WERI-Rb-1 (cell line): ENCODE results near the gene CYP2B6.
"Not testable (repeated sequence)": the region's sequence is repeated elsewhere in the genome, so short reads cannot be mapped to it uniquely, and the experiment has no call there.

Source experiments
- DNase-seq: peaks from one replicate; pipeline ENCODE4 v3.0.0-alpha.2; 2020
- H3K27ac ChIP-seq: fragments of 250-450 bp; sonication (Bioruptor Pico); 2 replicates; pipeline ENCODE4 v1.5.1; 2020; ENCODE audit warnings: mild to moderate bottlenecking, moderate library complexity
- H3K27me3 ChIP-seq: fragments of 250-450 bp; sonication (Bioruptor Pico); 2 replicates; pipeline ENCODE4 v1.5.1; 2021; ENCODE audit warnings: mild to moderate bottlenecking, low read depth, moderate library complexity; ENCODE audit not compliant: insufficient read depth, severe bottlenecking
- H3K36me3 ChIP-seq: fragments of 250-450 bp; sonication (Bioruptor Pico); 2 replicates; pipeline ENCODE4 v1.5.1; 2020; ENCODE audit warnings: mild to moderate bottlenecking, moderate library complexity
- H3K4me3 ChIP-seq: 2 replicates; pipeline ENCODE4 v1.5.1; 2011; ENCODE audit warnings: low read depth, mild to moderate bottlenecking, control low read depth, low read length
- H3K9me3 ChIP-seq: fragments of 250-450 bp; sonication (Bioruptor Pico); 2 replicates; pipeline ENCODE4 v1.5.1; 2021; ENCODE audit warnings: mild to moderate bottlenecking, moderate library complexity; ENCODE audit not compliant: severe bottlenecking
- TF ChIP-seq, protein P1 (sequence below): IDR thresholded peaks from 2 replicates; pipeline ENCODE4 v1.5.1; 2011; ENCODE audit warnings: low read depth, mild to moderate bottlenecking, control low read depth, inconsistent platforms, low read length

The CYP2B6 gene

GRCh38 chr19:40976724-40977123, 14.4 kb upstream of the CYP2B6 start:
- TF ChIP-seq, protein P1, sequence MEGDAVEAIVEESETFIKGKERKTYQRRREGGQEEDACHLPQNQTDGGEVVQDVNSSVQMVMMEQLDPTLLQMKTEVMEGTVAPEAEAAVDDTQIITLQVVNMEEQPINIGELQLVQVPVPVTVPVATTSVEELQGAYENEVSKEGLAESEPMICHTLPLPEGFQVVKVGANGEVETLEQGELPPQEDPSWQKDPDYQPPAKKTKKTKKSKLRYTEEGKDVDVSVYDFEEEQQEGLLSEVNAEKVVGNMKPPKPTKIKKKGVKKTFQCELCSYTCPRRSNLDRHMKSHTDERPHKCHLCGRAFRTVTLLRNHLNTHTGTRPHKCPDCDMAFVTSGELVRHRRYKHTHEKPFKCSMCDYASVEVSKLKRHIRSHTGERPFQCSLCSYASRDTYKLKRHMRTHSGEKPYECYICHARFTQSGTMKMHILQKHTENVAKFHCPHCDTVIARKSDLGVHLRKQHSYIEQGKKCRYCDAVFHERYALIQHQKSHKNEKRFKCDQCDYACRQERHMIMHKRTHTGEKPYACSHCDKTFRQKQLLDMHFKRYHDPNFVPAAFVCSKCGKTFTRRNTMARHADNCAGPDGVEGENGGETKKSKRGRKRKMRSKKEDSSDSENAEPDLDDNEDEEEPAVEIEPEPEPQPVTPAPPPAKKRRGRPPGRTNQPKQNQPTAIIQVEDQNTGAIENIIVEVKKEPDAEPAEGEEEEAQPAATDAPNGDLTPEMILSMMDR: no peak
- DNase-seq: no peak
- no peak overlapping the region for H3K27ac ChIP-seq
- no peaks in the 10 kb centered on the region for H3K36me3 ChIP-seq
- H3K27me3 ChIP-seq: no peaks in the 10 kb centered on the region
- H3K4me3 ChIP-seq: no peak overlapping the region
- no peaks in the 10 kb centered on the region for H3K9me3 ChIP-seq

- not testable (repeated sequence) for H3K4me3 ChIP-seq, H3K27ac ChIP-seq, H3K27me3 ChIP-seq, H3K9me3 ChIP-seq, DNase-seq, H3K36me3 ChIP-seq
These were observed 11.3 kb upstream of the CYP2B6 start for GRCh38 chr19:40979759-40980158.

- not testable (repeated sequence) for DNase-seq, H3K4me3 ChIP-seq
These were observed 10.2 kb upstream of the CYP2B6 start for GRCh38 chr19:40980743-40981442.

GRCh38 chr19:40981591-40981990, 9.5 kb upstream of the CYP2B6 start:
- no peak overlapping the region for H3K27ac ChIP-seq
- no peaks in the 10 kb centered on the region for H3K36me3 ChIP-seq
- DNase-seq: no peak
- H3K4me3 ChIP-seq: no peak overlapping the region
- TF ChIP-seq, protein P1: no peak
- H3K9me3 ChIP-seq: no peaks in the 10 kb centered on the region
- no peaks in the 10 kb centered on the region for H3K27me3 ChIP-seq

More at GRCh38 chr19:40980743-40981442, 10.2 kb upstream of the CYP2B6 start:
- not testable (repeated sequence) for H3K27ac ChIP-seq, H3K27me3 ChIP-seq, H3K36me3 ChIP-seq, H3K9me3 ChIP-seq

DNA sequence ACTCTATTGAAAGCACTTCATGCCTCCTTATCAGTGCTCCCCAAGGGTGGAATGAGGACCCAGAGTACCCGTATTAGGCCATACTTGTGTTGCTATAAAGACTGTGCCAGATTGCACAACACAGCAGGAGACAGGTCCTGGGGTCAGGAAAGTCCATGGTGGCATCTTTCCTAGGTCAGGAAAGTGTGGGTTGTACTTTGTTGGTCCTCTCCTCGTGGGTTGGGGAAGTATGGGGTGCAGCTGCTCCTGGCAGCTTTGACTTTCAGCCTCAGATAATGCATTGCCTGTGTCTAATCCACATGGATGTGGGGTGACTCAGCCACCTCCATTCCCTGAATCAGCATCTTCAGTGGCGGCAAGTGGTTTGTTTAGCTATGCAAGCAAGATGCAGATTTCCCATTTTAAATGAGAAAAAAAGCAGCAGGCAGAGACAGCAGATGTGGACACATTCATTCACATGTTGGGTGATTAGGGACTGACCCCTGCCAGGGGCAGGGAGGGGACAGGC, 8.4 kb upstream of the CYP2B6 start:
- TF ChIP-seq, protein P1: no peak
- no peaks in the 10 kb centered on the region for H3K36me3 ChIP-seq
- no peaks in the 10 kb centered on the region for H3K9me3 ChIP-seq
- H3K27me3 ChIP-seq: no peaks in the 10 kb centered on the region
- H3K4me3 ChIP-seq: no peak overlapping the region
- no peak overlapping the region for H3K27ac ChIP-seq
- no peak for DNase-seq

GRCh38 chr19:40989453-40989852, 1.6 kb upstream of the CYP2B6 start:
- Histone ChIP-seq H3K36me3 (no peaks in the 10 kb centered on the region), H3K27me3 (no peaks in the 10 kb centered on the region), H3K27ac (no peak overlapping the region), H3K9me3 (no peaks in the 10 kb centered on the region), H3K4me3 (no peak overlapping the region)
- TF ChIP-seq, protein P1: no peak
- DNase-seq: no peak

DNA sequence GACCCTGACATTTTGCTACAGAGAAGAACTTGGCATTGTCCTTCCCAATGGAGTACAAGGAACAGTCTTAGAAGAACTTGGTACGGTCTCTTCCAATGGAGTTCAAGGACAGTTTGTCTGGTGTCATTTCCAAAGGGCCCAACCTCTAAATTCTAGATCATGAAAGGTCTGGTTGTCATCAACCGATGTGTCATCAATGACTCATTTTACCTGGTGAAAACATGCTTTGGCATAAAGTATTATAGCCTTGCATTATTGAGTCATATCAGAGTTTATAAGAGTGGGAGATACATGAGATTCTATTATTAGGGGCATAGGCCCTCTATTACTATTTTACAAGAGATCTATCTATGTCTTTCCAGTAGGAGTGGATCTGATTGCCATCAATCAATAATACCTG, 4.3 kb downstream of the CYP2B6 start:
- no peak overlapping the region for H3K27ac ChIP-seq
- no peak overlapping the region for H3K4me3 ChIP-seq
- H3K9me3 ChIP-seq: no peaks in the 10 kb centered on the region
- no peaks in the 10 kb centered on the region for H3K27me3 ChIP-seq
- TF ChIP-seq, protein P1: no peak
- DNase-seq: no peak
- H3K36me3 ChIP-seq: no peaks in the 10 kb centered on the region

- not testable (repeated sequence) for H3K4me3 ChIP-seq, DNase-seq, H3K9me3 ChIP-seq, H3K27ac ChIP-seq, H3K27me3 ChIP-seq, H3K36me3 ChIP-seq
These were observed 7.9 kb downstream of the CYP2B6 start for GRCh38 chr19:40999018-40999417.
